HepG2 (cell line): ENCODE data around the gene TEKT3.

Source experiments
- ATF1 ChIP-seq: IDR thresholded peaks from 2 replicates; pipeline ENCODE4 v1.6.1; 2016; ENCODE audit warnings: mild to moderate bottlenecking, control low read depth
- ATF3 ChIP-seq: sonication (generic); formaldehyde crosslinking; IDR thresholded peaks from 2 replicates; pipeline ENCODE4 v1.4.0; 2020; ENCODE audit warnings: missing genetic modification reagents
- CTCF ChIP-seq: sonication (generic); formaldehyde crosslinking; IDR thresholded peaks from 2 replicates; pipeline ENCODE4 v1.5.0; 2020; ENCODE audit warnings: mild to moderate bottlenecking, missing genetic modification reagents, moderate library complexity
- HMGXB4 ChIP-seq, 2 experiments: sonication (generic) in 1 of 2; formaldehyde crosslinking in 1 of 2; IDR thresholded peaks; 2 replicates each; pipeline versions ENCODE4 v1.4.0 to v1.6.1; 2018 to 2020; ENCODE audit warnings: missing genetic modification reagents in 2 of 2, borderline replicate concordance in 1 of 2, low read depth in 1 of 2, mild to moderate bottlenecking in 1 of 2, missing biosample characterization in 1 of 2
- NR2C2 ChIP-seq: sonication (generic); formaldehyde crosslinking; IDR thresholded peaks from 2 replicates; pipeline ENCODE4 v1.4.0; 2020; ENCODE audit warnings: missing genetic modification reagents, mild to moderate bottlenecking, moderate library complexity, borderline replicate concordance
- SMC3 ChIP-seq: IDR thresholded peaks from 2 replicates; pipeline ENCODE4 v1.6.1; 2011; ENCODE audit warnings: low read length, improper control_type of control experiment
- TCF12 ChIP-seq, 2 experiments: fragments of 450-650 bp in 1 of 2; sonication (generic) in 1 of 2; formaldehyde crosslinking in 1 of 2; IDR thresholded peaks; 2 replicates each; pipeline versions ENCODE4 v1.6.1 to v1.8.0; 2017 to 2022; ENCODE audit warnings: antibody characterized with exemption in 1 of 2, mild to moderate bottlenecking in 1 of 2, missing genetic modification reagents in 1 of 2, moderate library complexity in 1 of 2
- ZNF350 ChIP-seq: sonication (generic); formaldehyde crosslinking; IDR thresholded peaks from 2 replicates; pipeline ENCODE4 v1.4.0; 2020; ENCODE audit warnings: mild to moderate bottlenecking, low read depth, missing genetic modification reagents, borderline replicate concordance

- TF ChIP-seq HMGXB4 (CRISPR knock-in tag; IDR thresholded peaks at IDR 0.05; ENCODE audit: borderline replicate concordance in 1 of 2, low read depth in 1 of 2) (no peak), ZNF350 (no peak), SMC3 (no peak), CTCF (CRISPR knock-in tag) (no peak), ATF1 (CRISPR knock-in tag) (no peak), NR2C2 (CRISPR knock-in tag) (no peak), ATF3 (CRISPR knock-in tag) (no peak), TCF12 (IDR thresholded peaks at IDR 0.05) (no peak), TCF12 (CRISPR knock-in tag; IDR thresholded peaks at IDR 0.05) (no peak)
Observed at GRCh38 chr17:15343749-15344148, 2.4 kb upstream of the TEKT3 start.
